HepG2 (cell line): ENCODE results near the gene ITIH1. TPM values are rescaled to one million over a fixed set of nuclear protein-coding genes. Genes with fewer than 3 reads are reported as not detected.

Experiments
- ARID3A ChIP-seq: IDR thresholded peaks from 2 replicates; pipeline ENCODE4 v1.6.1; 2012; ENCODE audit warnings: low read depth, low read length, improper control_type of control experiment
- CEBPB ChIP-seq: IDR thresholded peaks from 2 replicates; pipeline ENCODE4 v1.6.1; 2011; ENCODE audit warnings: low read depth, low read length, improper control_type of control experiment, borderline replicate concordance
- CENPX ChIP-seq: sonication (generic); formaldehyde crosslinking; IDR thresholded peaks from 2 replicates; pipeline ENCODE4 v1.9.0; 2021; ENCODE audit warnings: mild to moderate bottlenecking, missing genetic modification reagents, moderate library complexity
- GLMP ChIP-seq: sonication (generic); formaldehyde crosslinking; IDR thresholded peaks from 2 replicates; pipeline ENCODE4 v1.9.0; 2021; ENCODE audit warnings: missing genetic modification reagents, mild to moderate bottlenecking, borderline replicate concordance
- HINFP ChIP-seq: sonication (generic); formaldehyde crosslinking; IDR thresholded peaks from 2 replicates; pipeline ENCODE4 v1.4.0; 2020; ENCODE audit warnings: low read depth, mild to moderate bottlenecking, missing genetic modification reagents
- HOXA9 ChIP-seq: sonication (generic); formaldehyde crosslinking; IDR thresholded peaks from 2 replicates; pipeline ENCODE4 v1.8.1; 2022; ENCODE audit warnings: missing genetic modification reagents, mild to moderate bottlenecking, moderate library complexity, borderline replicate concordance
- MYNN ChIP-seq: sonication (generic); formaldehyde crosslinking; IDR thresholded peaks from 2 replicates; pipeline ENCODE4 v1.4.0; 2020; ENCODE audit warnings: mild to moderate bottlenecking, low read depth, missing genetic modification reagents
- NFKBIZ ChIP-seq: IDR thresholded peaks from 2 replicates; pipeline ENCODE4 v1.6.1; 2018; ENCODE audit warnings: missing genetic modification reagents, missing compliant biosample characterization
- PTBP1 ChIP-seq: fragments of 200-400 bp; formaldehyde crosslinking; IDR thresholded peaks from 2 replicates; pipeline ENCODE4 v1.6.1; 2018; ENCODE audit warnings: low read length, low read depth; ENCODE audit not compliant: poor library complexity, severe bottlenecking
- RFX3 ChIP-seq: IDR thresholded peaks from 2 replicates; pipeline ENCODE4 v1.6.1; 2016; ENCODE audit warnings: missing biosample characterization, missing genetic modification reagents
- TFAP4 ChIP-seq: sonication (generic); IDR thresholded peaks from 2 replicates; pipeline ENCODE4 v1.6.1; 2016; ENCODE audit warnings: low read depth, borderline replicate concordance
- THAP9 ChIP-seq: sonication (generic); formaldehyde crosslinking; IDR thresholded peaks from 2 replicates; pipeline ENCODE4; 2020; ENCODE audit warnings: missing genetic modification reagents, mild to moderate bottlenecking, borderline replicate concordance
- ZNF121 ChIP-seq: sonication (generic); formaldehyde crosslinking; IDR thresholded peaks from 2 replicates; pipeline ENCODE4 v1.5.0; 2020; ENCODE audit warnings: mild to moderate bottlenecking, missing genetic modification reagents
- ZNF281 ChIP-seq: sonication (generic); formaldehyde crosslinking; IDR thresholded peaks from 2 replicates; pipeline ENCODE4 v1.4.0; 2020; ENCODE audit warnings: missing genetic modification reagents, borderline replicate concordance
- ZNF317 ChIP-seq: sonication (generic); formaldehyde crosslinking; IDR thresholded peaks from 2 replicates; pipeline ENCODE4 v1.5.0; 2020; ENCODE audit warnings: mild to moderate bottlenecking, missing genetic modification reagents
- ZNF350 ChIP-seq: sonication (generic); formaldehyde crosslinking; IDR thresholded peaks from 2 replicates; pipeline ENCODE4 v1.4.0; 2020; ENCODE audit warnings: mild to moderate bottlenecking, low read depth, missing genetic modification reagents, borderline replicate concordance
- ZNF414 ChIP-seq: sonication (generic); formaldehyde crosslinking; IDR thresholded peaks from 2 replicates; pipeline ENCODE4 v1.5.0; 2020; ENCODE audit warnings: missing genetic modification reagents
- polyA plus RNA-seq, 8 experiments: library from polyadenylated mRNA; depleted of rRNA in 3 of 8; stranded (reverse) in 7 of 8; unstranded in 1 of 8; fragments of >200 nt; fragmentation: Illumina TruSeq in 4 of 8; extraction: Trizol in 4 of 8; gene quantifications; 2 replicates each; pipeline versions ENCODE4 v1.2.1 to v1.2.3, GENCODE V29; 2011 to 2016; ENCODE audit warnings: low read depth in 4 of 8, missing spikeins in 1 of 8, mixed read lengths in 1 of 8; ENCODE audit not compliant: insufficient read depth in 1 of 8
- total RNA-seq, 5 experiments: library from RNA; depleted of rRNA; stranded (reverse); fragments of >200 nt; fragmentation: Illumina TruSeq; extraction: Trizol; gene quantifications; 2 replicates each; pipeline ENCODE4 v1.2.3, GENCODE V29; 2016; ENCODE audit warnings: low read depth in 1 of 5

ITIH1 gene
- total and polyA plus RNA-seq, 2 of the 13 experiments (the other 11 are each of a cell fraction or from before 2014, with no cell fraction given) = 12.3 to 19.6 TPM

- TF ChIP-seq ARID3A (no peak), ZNF121 (no peak), PTBP1 (no peak), ZNF414 (CRISPR knock-in tag) (0 out of 2 replicates have a peak, but pooled peaks have one; percentile 47), NFKBIZ (CRISPR knock-in tag) (no peak), MYNN (CRISPR knock-in tag) (no peak), ZNF350 (CRISPR knock-in tag) (no peak; the same call in 1 of the 2 replicates), ZNF317 (no peak), RFX3 (CRISPR knock-in tag) (no peak), TFAP4 (peak; percentile 47; the same call in 1 of the 2 replicates), GLMP (CRISPR knock-in tag) (no peak), HINFP (CRISPR knock-in tag) (no peak), HOXA9 (no peak), CENPX (no peak), CEBPB (no peak), ZNF281 (no peak), THAP9 (CRISPR knock-in tag) (no peak)
These were observed 15.0 kb downstream of the ITIH1 start (continued) for GRCh38 chr3:52792413-52792812.
